ENCODE measurements around the gene GPR82. TPM values are rescaled to one million over a fixed set of nuclear protein-coding genes. Genes with fewer than 3 reads are reported as not detected.
A peak's percentile ranks its signal among the peaks of the same experiment; 100 is the strongest.
"Not testable (repeated sequence)": the region's sequence is repeated elsewhere in the genome, so short reads cannot be mapped to it uniquely, and the experiment has no call there.

Gene GPR82
- not detected in 2 replicates for total RNA-seq (2014; rRNA removed)
- polyA plus RNA-seq (2012), result 0.02 TPM

GRCh38 chrX:41723826-41724225, at the start of gene GPR82:
TSS of gene GPR82 (plus strand) at chrX:41724181. CDS start at chrX:41727027, 2,846 bp downstream.
- DNase-seq (ENCODE audit: low read depth), result no peak

GRCh38 chrX:41676361-41676760, 47.6 kb upstream of the GPR82 start:
- not testable (repeated sequence) for DNase-seq (ENCODE audit: low read depth)

GRCh38 chrX:41677183-41678060, 46.6 kb upstream of the GPR82 start:
- DNase-seq (ENCODE audit: low read depth), result no peak

- DNase-seq (ENCODE audit: low read depth), result no peak
Measured at GRCh38 chrX:41684138-41684537, 39.8 kb upstream of the GPR82 start.

- DNase-seq (ENCODE audit: low read depth), result no peak
Measured at GRCh38 chrX:41684940-41685339, 39.0 kb upstream of the GPR82 start.

- no peak for DNase-seq (ENCODE audit: low read depth)
Measured at GRCh38 chrX:41686788-41687187, 37.2 kb upstream of the GPR82 start.

- no peak for DNase-seq (ENCODE audit: low read depth)
Measured at GRCh38 chrX:41688156-41688555, 35.8 kb upstream of the GPR82 start.

- no peak for DNase-seq (ENCODE audit: low read depth)
Measured at GRCh38 chrX:41688835-41689234, 35.1 kb upstream of the GPR82 start, which contains the start of gene GPR34. TSS of gene GPR34 (plus strand) at chrX:41688973. CDS start at chrX:41695634, 6,661 bp downstream.

- DNase-seq (ENCODE audit: low read depth), result no peak
Measured at GRCh38 chrX:41689711-41690110, 34.3 kb upstream of the GPR82 start.

GRCh38 chrX:41692162-41692749, 31.7 kb upstream of the GPR82 start:
- peak; percentile 41 for DNase-seq (ENCODE audit: low read depth)

- DNase-seq (ENCODE audit: low read depth), result no peak
Measured at GRCh38 chrX:41693024-41693423, 31.0 kb upstream of the GPR82 start.

GRCh38 chrX:41695426-41695825, 28.6 kb upstream of the GPR82 start:
- peak; percentile 41 for DNase-seq (ENCODE audit: low read depth)

- DNase-seq (ENCODE audit: low read depth), result no peak
Measured at GRCh38 chrX:41703574-41704029, 20.4 kb upstream of the GPR82 start.

GRCh38 chrX:41705042-41705441, 18.9 kb upstream of the GPR82 start:
- no peak for DNase-seq (ENCODE audit: low read depth)

GRCh38 chrX:41705680-41706374, 18.2 kb upstream of the GPR82 start:
- no peak for DNase-seq (ENCODE audit: low read depth)

GRCh38 chrX:41707218-41707617, 16.8 kb upstream of the GPR82 start:
- DNase-seq (ENCODE audit: low read depth), result no peak

GRCh38 chrX:41708486-41708885, 15.5 kb upstream of the GPR82 start:
- DNase-seq (ENCODE audit: low read depth), result no peak

GRCh38 chrX:41711021-41711667, 12.8 kb upstream of the GPR82 start:
- DNase-seq (ENCODE audit: low read depth), result no peak

GRCh38 chrX:41716222-41716621, 7.8 kb upstream of the GPR82 start:
- no peak for DNase-seq (ENCODE audit: low read depth)

- no peak for DNase-seq (ENCODE audit: low read depth)
Measured at GRCh38 chrX:41716767-41717473, 7.1 kb upstream of the GPR82 start.
